DOHH2 (cell line): ENCODE data around the gene ANXA3.
A peak's percentile ranks its signal among the peaks of the same experiment; 100 is the strongest.
"Not testable (repeated sequence)": the region's sequence is repeated elsewhere in the genome, so short reads cannot be mapped to it uniquely, and the experiment has no call there.

Experiments
- H3F3A ChIP-seq: fragments of 200-600 bp; sonication (generic), shearing (Covaris generic); 2 replicates; pipeline ENCODE4 v1.6.0; 2016; ENCODE audit warnings: antibody characterized with exemption, mild to moderate bottlenecking; ENCODE audit not compliant: control insufficient read depth, insufficient read depth
- H3K27ac ChIP-seq: fragments of 200-600 bp; sonication (generic); 2 replicates; pipeline ENCODE4 v1.5.1; 2014; ENCODE audit warnings: low read depth, mild to moderate bottlenecking, low read length, moderate library complexity
- H3K27me3 ChIP-seq: fragments of 200-600 bp; sonication (generic); 2 replicates; pipeline ENCODE4 v1.6.1; 2014; ENCODE audit warnings: mild to moderate bottlenecking, low read length, mixed read lengths; ENCODE audit not compliant: control insufficient read depth
- H3K36me3 ChIP-seq: fragments of 200-600 bp; sonication (generic); 2 replicates; pipeline ENCODE4 v1.6.1; 2014; ENCODE audit warnings: mild to moderate bottlenecking, low read length, moderate library complexity, mixed read lengths; ENCODE audit not compliant: control insufficient read depth
- H3K4me1 ChIP-seq: fragments of 200-600 bp; sonication (generic); 2 replicates; pipeline ENCODE4 v1.6.1; 2014; ENCODE audit warnings: mild to moderate bottlenecking, low read length, mixed read lengths; ENCODE audit not compliant: control insufficient read depth
- H3K4me2 ChIP-seq: fragments of 200-600 bp; sonication (generic); 2 replicates; pipeline ENCODE4 v1.6.0; 2014; ENCODE audit warnings: mild to moderate bottlenecking, low read length, moderate library complexity
- H3K4me3 ChIP-seq: fragments of 200-600 bp; sonication (generic); 2 replicates; pipeline ENCODE4 v1.5.1; 2014; ENCODE audit warnings: mild to moderate bottlenecking, low read length, mixed read lengths
- H3K79me2 ChIP-seq: fragments of 200-600 bp; sonication (generic); 2 replicates; pipeline ENCODE4 v1.6.1; 2014; ENCODE audit warnings: mild to moderate bottlenecking, low read length, mixed read lengths; ENCODE audit not compliant: control insufficient read depth
- H3K9me2 ChIP-seq: fragments of 200-600 bp; sonication (generic); replicated peaks from 2 replicates; pipeline ENCODE4 v1.6.1; 2014; ENCODE audit warnings: mild to moderate bottlenecking, low read length, mixed read lengths; ENCODE audit not compliant: control insufficient read depth
- H3K9me3 ChIP-seq: fragments of 200-600 bp; sonication (generic); 2 replicates; pipeline ENCODE4 v1.6.1; 2014; ENCODE audit warnings: antibody characterized with exemption, low read length, mixed read lengths; ENCODE audit not compliant: control insufficient read depth, insufficient read depth
- H4K20me1 ChIP-seq: fragments of 200-600 bp; sonication (generic); 2 replicates; pipeline ENCODE4 v1.6.0; 2014; ENCODE audit warnings: low read depth, mild to moderate bottlenecking, antibody characterized with exemption, low read length, moderate library complexity; ENCODE audit not compliant: control insufficient read depth, insufficient read depth
- EZH2phosphoT487 ChIP-seq: fragments of 200-600 bp; sonication (generic); IDR thresholded peaks from 2 replicates; pipeline ENCODE4 v1.6.1; 2017; ENCODE audit warnings: borderline replicate concordance, mild to moderate bottlenecking, antibody characterized with exemption, low read length, moderate library complexity, mixed read lengths
- TF ChIP-seq, protein P1 (sequence below): fragments of 200-600 bp; sonication (generic); IDR thresholded peaks from one replicate; pipeline ENCODE4 v1.5.1; 2014; ENCODE audit warnings: antibody characterized with exemption, mild to moderate bottlenecking, low read depth, low read length; ENCODE audit not compliant: poor library complexity, severe bottlenecking

The ANXA3 gene, protein sequence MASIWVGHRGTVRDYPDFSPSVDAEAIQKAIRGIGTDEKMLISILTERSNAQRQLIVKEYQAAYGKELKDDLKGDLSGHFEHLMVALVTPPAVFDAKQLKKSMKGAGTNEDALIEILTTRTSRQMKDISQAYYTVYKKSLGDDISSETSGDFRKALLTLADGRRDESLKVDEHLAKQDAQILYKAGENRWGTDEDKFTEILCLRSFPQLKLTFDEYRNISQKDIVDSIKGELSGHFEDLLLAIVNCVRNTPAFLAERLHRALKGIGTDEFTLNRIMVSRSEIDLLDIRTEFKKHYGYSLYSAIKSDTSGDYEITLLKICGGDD

DNA sequence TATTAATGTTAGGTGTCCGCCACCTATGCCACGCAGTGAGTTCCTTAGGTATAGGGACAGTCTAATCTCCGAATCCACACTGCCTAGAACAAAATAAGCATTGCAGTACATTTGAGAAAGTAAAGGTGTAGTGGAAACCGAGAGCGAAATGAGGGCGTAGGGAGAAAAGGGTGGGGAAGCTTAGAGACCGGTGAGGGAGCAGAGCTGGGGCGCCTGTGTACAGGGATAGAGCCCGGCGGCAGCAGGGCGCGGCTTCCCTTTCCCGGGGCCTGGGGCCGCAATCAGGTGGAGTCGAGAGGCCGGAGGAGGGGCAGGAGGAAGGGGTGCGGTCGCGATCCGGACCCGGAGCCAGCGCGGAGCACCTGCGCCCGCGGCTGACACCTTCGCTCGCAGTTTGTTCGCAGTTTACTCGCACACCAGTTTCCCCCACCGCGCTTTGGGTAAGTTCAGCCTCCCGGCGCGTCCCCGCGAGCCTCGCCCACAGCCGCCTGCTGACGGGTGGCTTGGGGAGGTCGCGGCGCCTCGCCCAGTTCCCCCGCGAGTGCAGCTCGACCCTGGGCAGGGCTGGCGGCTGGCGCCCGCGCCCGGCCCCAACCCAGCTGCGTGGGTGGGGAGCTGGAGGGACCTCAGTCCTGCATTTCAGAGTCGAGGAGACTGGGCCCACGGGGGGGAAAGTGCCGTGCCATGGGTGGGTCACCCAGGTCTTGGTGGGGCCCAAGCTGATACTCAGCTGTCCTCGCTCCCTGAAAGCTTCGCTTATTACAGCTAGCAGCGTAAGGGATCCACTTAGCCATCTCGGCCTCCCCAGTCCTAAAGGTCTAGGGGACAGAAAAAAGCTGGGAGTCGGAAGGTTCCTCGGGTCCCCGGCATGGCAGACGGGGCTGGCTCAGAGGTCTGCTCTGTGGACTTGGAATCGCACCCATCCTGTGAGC is at the start of gene ANXA3:
TSS of gene ANXA3 (plus strand) at position 351 of the 932 bp plus-strand sequence. CDS start 2,704 bp downstream, outside the sequence.
- H3K9me3 ChIP-seq, result 0 out of 2 replicates have a peak, but pooled peaks cover 4% of the 10 kb centered on the region
- TF ChIP-seq EZH2phosphoT487, result no peak
- TF ChIP-seq, protein P1, sequence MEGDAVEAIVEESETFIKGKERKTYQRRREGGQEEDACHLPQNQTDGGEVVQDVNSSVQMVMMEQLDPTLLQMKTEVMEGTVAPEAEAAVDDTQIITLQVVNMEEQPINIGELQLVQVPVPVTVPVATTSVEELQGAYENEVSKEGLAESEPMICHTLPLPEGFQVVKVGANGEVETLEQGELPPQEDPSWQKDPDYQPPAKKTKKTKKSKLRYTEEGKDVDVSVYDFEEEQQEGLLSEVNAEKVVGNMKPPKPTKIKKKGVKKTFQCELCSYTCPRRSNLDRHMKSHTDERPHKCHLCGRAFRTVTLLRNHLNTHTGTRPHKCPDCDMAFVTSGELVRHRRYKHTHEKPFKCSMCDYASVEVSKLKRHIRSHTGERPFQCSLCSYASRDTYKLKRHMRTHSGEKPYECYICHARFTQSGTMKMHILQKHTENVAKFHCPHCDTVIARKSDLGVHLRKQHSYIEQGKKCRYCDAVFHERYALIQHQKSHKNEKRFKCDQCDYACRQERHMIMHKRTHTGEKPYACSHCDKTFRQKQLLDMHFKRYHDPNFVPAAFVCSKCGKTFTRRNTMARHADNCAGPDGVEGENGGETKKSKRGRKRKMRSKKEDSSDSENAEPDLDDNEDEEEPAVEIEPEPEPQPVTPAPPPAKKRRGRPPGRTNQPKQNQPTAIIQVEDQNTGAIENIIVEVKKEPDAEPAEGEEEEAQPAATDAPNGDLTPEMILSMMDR, result no peak
- no peaks in the 10 kb centered on the region for H3K4me1 ChIP-seq
- H3K4me2 ChIP-seq, result peak within 1 kb of the TSS; percentile 8; the same call in 1 of the 2 replicates
- H3K27me3 ChIP-seq, result peaks cover 34% of the 10 kb centered on the region
- no peak within 1 kb of the TSS for H3K4me3 ChIP-seq
- H3F3A ChIP-seq, result no peaks in the 10 kb centered on the region
- no peaks in the 10 kb centered on the region for H3K36me3 ChIP-seq
- no peak within 1 kb of the TSS for H3K27ac ChIP-seq
- H4K20me1 ChIP-seq, result no peaks in the 10 kb centered on the region
- no peaks in the 10 kb centered on the region for H3K9me2 ChIP-seq
- no peaks in the 10 kb centered on the region for H3K79me2 ChIP-seq

DNA sequence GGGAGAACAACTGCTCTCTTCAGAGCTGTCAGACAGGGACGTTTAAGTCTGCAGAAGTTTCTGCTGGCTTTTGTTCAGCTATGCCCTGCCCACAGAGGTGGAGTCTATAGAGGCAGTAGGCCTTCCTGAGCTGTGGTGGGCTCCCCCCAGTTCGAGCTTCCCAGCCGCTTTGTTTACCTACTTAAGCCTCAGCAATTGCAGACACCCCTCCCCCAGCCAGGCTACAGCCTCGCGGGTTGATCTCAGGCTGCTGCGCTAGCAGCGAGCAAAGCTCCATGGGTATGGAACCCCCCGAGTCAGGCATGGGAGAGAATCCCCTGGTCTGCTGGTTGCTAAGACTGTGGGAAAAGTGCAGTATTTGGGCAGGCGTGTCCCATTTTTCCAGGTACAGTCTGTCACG is 45.3 kb upstream of the ANXA3 start:
- H3K27ac ChIP-seq, H3K4me3 ChIP-seq, H3K9me2 ChIP-seq, H3K27me3 ChIP-seq, H3K4me2 ChIP-seq, H3K79me2 ChIP-seq, H3K9me3 ChIP-seq, H3K4me1 ChIP-seq, H3K36me3 ChIP-seq, H3F3A ChIP-seq, H4K20me1 ChIP-seq: not testable (repeated sequence)

DNA sequence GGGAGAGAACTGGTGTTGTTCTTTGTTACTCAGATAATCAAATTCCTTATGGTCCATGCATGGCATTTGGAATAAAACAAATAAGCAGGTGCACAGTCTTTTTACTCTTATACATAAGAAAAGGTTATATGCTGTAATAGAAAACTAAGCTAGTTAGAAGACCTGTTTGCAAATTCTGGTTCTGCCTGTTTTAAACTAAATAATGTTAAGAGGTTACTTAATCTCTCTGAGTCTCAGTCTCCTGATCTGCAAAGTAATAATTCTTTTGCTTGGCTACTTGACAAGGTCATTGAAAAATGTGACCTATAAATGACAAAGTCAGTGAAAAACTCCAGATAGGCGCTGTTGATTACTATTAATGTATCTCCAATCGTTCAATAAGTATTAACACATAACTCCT is 42.5 kb upstream of the ANXA3 start:
- no peaks in the 10 kb centered on the region for H4K20me1 ChIP-seq
- H3K4me1 ChIP-seq, result no peaks in the 10 kb centered on the region
- H3F3A ChIP-seq, result no peaks in the 10 kb centered on the region
- no peaks in the 10 kb centered on the region for H3K9me3 ChIP-seq
- H3K27ac ChIP-seq, result no peak overlapping the region
- no peak overlapping the region for H3K4me3 ChIP-seq
- TF ChIP-seq EZH2phosphoT487, result no peak
- TF ChIP-seq, protein P1, result no peak
- H3K27me3 ChIP-seq, result no peaks in the 10 kb centered on the region
- H3K36me3 ChIP-seq, result no peaks in the 10 kb centered on the region
- H3K9me2 ChIP-seq, result no peaks in the 10 kb centered on the region
- H3K4me2 ChIP-seq, result no peak overlapping the region
- H3K79me2 ChIP-seq, result no peaks in the 10 kb centered on the region

DNA sequence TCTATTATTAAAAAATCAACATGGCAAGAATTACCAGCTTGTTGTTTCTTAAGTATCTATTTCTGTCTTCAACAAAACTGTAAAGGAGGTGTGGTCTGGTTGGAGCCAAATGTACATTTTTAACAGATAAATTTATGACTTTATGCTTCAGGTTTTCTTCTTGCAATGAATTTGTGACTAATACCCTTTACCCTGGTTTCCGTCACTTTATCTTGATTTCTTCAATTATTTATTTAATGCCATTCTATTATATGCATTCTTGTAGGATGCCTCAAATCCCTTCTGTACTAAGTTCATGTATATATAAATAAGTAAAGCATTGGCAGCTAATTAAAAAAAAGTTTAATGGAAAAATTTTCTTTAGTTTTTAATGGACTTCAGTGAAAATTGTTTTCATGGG is 41.5 kb upstream of the ANXA3 start:
- no peaks in the 10 kb centered on the region for H3K36me3 ChIP-seq
- no peaks in the 10 kb centered on the region for H3K4me1 ChIP-seq
- H4K20me1 ChIP-seq, result no peaks in the 10 kb centered on the region
- no peak overlapping the region for H3K4me2 ChIP-seq
- H3K79me2 ChIP-seq, result no peaks in the 10 kb centered on the region
- H3K9me2 ChIP-seq, result no peaks in the 10 kb centered on the region
- TF ChIP-seq, protein P1, result no peak
- TF ChIP-seq EZH2phosphoT487, result no peak
- no peaks in the 10 kb centered on the region for H3K9me3 ChIP-seq
- H3K27ac ChIP-seq, result no peak overlapping the region
- H3K27me3 ChIP-seq, result no peaks in the 10 kb centered on the region
- H3K4me3 ChIP-seq, result no peak overlapping the region
- H3F3A ChIP-seq, result no peaks in the 10 kb centered on the region
